Eye (tissue), 1 donor: ENCODE results near the gene NCOA5.

Experiments used
- DNase-seq: peaks from one replicate; pipeline ENCODE4 v3.0.0-alpha.2; 2015

The NCOA5 gene

DNA sequence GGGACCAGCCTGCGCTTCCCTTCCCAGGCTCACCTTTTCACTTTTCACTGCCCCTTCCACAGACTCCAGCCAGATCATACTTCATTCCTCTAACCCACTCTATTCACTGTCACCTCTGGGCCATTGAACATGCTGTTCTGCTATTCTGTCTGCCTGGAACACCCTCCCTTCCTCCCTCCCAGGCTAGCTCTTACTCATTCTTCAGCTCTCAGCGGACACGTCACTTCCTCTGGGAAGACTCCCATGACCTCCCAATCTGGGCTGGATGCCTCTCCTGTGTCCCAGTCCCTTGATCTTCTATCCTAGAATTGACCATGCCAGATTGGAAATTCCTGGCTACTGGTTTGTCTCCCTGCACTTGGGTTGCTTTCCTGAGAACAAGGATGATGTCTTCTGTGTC lies 55.7 kb downstream of the NCOA5 start:
- DNase-seq: no peak

DNA sequence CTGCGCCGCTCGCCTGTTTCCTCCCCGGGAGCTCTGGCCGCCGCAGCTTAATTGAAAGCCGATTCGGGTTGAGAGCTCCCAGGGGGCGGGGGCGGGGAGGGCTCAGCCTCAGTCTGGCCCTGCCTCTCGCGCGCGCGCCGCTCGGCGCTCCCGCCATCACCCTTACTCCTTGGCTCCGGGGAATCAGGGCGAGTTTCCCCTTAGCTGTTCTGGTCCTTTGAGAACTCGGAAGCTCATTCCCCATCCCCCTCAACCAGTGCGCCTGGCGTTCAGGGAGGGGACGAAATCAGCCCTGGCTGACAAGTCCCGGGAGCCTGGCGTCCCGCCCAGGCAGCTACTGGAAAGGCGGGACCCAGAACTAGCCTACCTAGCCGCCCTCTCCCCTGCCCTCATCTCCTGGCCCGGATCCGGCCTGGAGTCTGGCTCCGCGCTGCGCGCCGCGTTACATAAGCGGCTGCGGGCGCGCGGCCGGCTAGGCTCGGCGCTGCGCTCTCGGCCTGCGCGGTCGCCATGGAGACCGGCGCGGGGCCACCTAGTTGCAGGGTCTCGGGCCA lies 58.0 kb downstream of the NCOA5 start:
- peak; percentile 68 for DNase-seq

DNA sequence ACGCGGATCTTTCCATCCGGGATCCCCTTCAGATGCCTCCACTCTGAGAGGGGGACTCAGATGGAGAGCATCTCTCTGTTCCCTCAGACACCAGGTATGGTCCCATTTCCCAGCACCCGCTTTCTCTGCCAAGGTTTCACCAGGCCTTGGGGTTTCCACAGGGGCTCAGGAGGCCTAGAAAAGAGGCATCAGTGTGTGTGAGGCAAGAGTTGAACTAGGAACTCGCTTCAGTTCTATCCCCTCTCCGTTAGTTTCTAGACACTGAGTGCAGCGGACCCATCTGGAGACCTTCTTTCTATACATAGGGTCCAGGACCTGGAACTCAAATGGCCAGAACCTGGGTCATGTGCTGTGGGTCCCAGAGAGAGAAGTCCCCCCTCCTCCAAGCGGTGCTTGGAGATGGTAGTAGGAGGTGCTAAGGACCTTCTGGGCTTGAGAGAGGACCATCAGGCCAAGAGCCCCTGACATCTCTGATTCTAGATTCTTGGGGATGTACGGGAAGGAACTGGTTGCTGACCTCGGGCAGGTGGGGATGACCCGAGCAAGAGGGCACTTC lies 58.7 kb downstream of the NCOA5 start:
- DNase-seq: no peak

DNA sequence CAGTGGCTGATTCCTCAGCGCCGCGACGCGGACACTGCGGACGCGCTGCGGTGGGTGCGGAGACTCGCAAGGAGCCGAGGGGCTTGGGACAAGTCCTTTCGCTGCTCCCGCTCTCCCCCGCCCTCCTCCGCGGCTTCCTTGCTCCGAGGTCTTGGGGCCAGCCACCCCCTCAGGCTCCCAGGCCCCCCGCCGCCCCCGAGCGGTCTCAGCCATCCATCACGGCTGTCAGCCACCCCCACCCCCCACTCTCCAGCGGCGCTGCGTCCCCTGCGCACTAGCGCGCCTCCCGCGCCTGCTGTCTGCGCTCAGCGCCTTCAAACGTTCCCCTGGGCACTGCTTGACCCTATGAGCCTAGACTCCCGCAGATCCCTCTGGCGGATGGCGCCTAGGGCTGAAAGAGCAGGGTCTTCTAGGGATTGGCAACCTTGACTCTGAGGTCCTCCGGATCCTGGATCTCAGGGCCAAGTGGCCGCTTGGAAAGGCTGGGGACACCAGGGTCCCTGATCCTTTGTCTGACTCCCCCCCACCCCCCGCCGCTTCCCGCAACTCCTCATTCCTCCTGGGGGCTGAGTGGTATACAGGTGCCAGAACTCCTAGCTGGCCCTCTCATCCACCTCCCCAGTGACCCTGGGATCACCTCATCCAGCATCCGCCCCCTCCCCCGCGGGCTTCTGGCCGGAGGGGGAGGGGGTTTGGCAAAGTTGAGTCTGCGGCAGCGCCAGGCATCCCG lies 59.3 kb downstream of the NCOA5 start:
- DNase-seq: no peak

DNA sequence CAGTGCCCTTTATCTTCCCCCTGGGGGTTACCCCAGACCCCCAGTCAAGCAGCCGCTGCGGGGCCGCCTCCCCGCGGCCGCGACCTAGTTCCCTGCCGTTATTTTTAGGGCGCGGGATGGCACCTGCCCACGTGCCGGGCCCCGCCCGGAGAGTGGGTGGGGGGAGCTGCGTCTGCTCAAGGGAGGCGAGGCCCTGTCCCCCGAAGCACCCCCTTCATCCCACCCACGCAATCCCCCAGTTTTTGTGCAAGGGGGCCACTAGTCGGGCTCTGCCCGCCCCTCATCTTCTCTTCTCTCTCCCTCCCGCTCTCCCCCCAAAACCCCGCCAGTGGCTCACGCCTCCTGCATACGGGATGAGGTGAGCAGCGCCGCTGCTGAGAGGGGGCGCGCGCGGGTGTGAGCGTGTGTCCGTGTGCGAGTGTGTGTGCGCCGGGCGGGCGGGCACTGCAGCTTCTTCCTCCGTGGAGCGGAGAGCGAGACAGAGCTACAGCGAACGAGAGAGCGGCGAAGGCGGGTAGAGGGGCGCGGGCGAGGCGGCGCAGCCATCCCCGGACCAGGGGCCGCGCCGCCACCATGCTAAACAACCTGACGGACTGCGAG lies 60.9 kb downstream of the NCOA5 start, which contains the start of gene SLC12A5:
Gene SLC12A5, plus strand, starts transcription at position 444 of the 600 bp plus-strand sequence. Its CDS starts 130 bp downstream, at position 574.
- no peak for DNase-seq

DNA sequence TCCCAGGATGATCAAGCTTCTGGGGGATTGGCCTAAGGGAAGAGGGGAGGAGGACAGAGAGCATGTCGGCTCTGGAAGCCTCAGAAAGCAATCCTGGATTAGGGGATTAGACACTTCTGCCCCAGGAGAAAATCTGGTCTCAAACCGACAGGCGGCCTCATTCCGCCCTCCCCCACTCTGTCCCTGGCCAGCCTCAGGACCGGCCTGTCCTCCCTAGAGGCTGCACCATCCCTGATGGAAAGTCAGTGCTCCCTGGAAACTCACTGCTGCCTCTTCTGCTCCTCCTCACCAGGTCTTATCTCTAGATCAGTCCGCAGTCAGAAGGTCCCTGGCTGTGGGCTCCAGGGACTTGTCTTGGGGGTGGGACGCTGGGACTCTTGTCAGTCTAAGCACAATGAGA lies 61.7 kb downstream of the NCOA5 start:
- no peak for DNase-seq

DNA sequence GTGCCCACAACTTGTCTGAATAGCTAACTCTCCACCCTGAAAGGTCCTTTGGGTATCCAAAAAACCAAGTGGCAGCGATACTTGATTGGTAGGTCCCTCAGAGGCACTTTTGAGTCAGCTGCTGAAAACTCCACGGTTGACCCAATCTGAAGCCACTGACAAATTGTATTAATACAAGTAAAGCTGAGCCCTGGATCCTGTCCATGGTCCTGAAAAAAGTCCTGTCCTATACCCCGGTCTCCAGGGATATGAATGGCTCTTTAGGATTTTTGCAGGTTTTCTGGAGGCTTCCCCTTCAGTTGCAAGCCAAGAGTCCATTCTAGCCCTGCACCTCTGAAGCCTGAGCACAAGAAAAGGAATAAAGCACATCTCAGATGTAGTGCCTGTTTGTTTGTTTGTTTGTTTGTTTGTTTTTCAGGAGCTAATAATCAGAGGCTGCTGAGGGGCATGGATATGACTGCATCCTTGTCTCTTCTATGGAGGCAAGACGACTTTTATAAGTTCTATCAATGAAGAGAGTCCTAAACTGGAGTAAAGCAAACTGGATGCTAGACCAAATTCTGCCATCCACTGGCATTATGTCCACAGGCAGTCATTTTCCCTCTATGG lies 62.4 kb downstream of the NCOA5 start:
- DNase-seq: peak; percentile 87

DNA sequence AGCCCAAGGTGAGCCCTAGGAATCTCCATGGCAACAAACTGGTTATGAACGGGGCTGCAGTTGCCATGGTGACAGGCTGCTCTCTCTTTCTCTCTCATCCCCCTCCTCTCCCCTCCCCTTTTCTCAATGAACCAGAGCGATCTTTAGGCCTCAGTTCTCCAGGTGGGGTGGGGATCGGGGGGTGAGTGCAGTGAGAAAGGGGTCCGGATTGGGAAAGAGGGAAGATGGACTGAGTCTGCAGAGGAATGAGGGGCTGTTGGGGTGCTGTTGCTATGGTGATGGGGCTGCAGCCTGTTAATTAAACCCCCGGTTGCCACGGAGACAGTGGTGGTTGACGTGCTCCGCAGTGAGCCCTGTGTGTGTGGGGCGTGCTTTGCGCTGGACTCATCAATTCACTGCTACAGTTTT lies 64.4 kb downstream of the NCOA5 start:
- no peak for DNase-seq

DNA sequence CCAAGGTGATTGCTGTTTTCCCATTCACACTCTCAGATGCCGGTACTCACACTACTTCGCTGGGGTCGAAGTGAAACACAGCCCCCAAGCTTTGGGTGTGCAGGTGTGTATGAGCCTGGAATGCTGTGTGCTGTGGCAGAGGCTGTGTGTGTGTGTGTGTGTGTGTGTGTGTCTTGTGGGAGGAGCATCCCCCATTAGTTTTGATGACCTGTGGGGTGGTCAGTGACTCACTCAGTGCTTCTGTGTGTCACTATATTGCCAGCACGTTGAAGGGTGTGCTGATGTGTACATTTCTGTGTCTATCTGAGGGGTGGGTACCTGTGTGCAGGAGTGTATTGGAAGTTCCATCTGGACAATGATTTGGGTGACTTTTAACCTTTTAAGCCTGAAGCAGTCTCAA lies 65.8 kb downstream of the NCOA5 start:
- no peak for DNase-seq

DNA sequence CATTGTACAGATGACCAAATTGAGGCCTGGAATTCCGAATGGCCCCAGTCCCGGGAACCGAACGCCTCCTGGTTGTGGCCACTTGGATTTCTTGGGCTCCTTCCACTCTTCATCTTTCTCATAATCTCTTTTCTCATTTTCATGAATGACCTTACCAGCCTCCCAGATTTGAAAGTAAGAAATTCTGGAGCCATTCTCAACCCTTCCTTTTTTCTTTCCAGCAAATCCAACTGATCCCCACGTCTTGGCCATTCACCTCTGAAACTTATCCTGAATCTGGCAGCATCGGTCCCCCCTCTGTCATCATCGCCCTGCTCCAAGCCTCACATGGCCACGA lies 66.6 kb downstream of the NCOA5 start:
- no peak for DNase-seq

DNA sequence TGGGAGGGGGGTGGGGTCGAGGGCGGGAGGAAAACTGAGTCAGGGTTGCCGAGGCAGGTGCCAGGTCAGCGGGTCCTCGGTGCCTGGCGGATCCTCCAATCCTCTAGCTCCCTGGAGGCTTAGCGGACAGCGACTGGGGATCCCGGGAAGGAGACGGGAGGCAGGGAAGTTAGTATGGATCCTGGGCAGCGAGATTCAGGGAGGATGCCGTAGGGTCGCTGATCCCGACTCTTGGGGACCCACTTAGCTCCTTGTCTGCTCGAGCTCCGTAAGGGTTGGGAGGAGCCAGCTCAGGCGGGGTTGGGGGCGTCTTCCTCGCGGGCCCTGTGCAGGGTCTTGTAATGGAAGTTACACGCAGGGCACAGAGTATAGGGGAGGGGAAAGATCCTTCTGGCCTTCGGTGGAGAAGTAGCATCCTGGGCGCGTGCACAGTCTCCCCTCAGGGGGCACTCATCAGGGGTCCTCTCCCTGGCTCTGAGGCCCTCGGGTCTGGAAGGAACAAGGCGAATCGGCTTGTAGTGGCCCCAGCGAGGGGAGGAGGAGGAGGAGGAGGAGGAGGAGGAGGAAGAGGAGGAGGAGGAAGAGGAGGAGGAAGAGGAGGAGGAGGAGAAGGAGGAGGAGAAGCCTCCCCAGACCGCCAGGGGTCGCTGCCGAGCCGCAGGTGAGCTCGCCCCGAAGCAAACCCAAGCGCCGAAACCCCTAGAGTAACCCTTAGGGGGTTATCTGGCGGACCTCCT lies 67.2 kb downstream of the NCOA5 start:
- DNase-seq: peak; percentile 59

DNA sequence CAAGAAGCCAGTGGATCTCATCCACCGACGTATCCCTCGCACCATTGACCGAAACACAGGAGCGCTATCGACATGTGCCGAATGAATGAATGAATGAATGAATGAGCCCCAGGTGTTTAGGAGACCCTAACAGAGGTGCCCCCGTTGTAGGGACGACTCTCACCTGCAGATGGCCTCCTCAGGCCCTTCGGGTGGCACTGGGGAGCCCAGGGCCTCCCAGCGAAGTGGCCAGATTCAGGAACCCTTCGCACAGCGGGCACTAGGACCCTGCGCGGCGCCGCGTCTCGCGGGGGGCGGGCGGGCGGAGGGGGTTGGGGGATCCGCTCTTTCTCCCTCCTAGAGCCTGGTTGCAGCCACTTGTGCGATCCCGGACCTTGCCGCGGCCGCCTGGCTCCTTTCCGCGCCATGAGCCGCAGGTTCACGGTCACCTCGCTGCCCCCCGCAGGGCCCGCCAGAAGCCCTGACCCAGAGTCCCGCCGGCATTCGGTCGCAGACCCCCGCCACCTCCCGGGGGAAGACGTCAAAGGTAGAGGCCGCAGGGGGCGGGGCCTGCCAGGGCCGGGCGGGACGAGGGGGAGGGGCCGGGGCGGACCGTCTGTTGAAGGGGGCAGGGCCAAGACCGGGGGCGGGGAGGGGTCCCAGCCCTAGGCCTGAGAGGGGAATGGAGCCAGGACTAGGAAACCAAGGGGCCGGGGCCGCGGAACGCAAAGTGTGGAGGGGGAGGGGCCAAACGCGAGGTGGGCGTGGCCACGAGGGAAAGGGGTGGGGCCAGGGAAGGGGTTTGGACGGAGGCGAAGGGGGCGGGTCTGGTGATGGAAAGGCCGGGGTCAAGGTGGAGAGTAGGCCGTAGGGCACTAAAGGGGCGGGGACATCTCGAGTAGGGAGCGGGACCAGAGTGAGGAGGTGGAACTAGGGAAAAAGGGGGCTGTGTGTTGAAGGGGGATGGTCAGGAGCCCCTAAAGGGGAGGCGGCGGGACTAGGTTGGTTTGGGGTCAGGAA lies 68.1 kb downstream of the NCOA5 start:
- DNase-seq: peak; percentile 83

DNA sequence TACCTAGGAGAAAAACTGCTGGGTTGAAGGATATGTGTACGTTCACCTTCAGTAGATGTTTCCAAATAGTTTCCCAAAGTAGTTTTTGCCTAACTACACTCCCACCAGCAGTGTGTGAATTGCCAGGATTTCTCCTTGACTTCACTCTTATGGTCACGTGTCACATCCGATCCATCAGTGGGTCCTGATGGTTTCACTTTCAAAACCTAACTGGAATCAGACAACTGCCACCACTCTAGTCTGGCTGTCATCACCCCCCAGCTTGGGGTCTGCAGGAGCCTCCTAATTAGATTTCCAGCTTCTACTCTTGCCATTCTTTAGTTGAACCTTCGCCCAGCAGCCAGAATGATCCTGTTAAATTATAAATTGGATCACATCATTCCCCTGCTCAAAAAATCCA lies 69.2 kb downstream of the NCOA5 start:
- no peak for DNase-seq

DNA sequence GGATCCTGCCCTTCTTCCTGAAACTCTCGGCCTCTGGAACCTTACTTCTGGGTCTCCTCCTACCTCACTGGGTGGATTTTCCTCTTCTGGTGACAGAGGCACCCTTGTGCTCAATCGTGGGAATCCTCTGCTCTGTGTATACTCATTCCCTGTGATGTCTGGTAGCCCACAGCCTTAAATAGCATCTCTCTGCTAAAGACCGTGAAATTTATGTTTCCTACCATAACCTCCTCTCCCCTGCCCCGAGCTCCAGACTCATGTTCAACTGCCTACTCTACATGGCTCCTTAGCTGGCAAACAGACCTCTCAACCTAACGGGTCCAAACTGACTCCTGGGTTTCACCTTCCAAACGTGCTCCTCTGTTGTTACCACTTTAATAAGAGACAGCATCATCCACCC lies 71.2 kb downstream of the NCOA5 start:
- no peak for DNase-seq

DNA sequence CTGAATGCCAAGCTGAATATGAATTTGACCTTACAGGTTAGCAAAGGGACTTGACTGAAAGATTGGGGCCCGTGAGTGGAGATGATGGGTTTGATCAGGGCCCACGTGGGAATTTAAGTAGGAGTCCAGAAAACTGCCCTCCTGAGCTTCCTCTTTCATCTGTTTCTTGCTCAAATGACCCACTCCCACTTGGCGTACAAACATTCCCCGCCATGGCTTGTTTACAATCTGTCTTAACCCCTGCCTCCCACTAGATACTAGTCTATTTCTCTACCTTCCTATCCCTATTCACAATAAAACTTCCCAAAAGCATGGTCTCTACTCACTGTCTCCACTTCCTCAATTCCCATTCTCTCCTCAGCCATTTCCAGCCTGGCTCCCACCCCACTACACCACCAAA lies 71.7 kb downstream of the NCOA5 start:
- no peak for DNase-seq

DNA sequence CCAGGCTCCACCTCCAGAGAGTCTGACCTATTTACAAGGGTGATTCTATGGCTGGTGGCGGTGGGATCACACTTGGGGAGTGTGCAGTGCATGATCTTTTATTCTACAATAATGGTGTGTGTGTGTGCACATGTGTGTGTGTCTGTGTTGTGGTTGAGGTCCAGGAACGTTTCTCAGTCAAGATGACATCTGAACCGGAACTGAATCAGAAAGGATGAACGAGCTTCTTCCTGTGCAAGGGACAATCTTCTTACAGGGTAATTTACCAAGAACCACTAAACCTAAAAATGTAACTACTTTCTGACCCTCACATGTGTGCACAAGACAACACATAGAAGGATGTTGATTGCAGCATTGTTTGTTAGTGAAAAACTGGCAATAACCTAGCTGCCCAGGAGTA lies 72.5 kb downstream of the NCOA5 start:
- DNase-seq: no peak

DNA sequence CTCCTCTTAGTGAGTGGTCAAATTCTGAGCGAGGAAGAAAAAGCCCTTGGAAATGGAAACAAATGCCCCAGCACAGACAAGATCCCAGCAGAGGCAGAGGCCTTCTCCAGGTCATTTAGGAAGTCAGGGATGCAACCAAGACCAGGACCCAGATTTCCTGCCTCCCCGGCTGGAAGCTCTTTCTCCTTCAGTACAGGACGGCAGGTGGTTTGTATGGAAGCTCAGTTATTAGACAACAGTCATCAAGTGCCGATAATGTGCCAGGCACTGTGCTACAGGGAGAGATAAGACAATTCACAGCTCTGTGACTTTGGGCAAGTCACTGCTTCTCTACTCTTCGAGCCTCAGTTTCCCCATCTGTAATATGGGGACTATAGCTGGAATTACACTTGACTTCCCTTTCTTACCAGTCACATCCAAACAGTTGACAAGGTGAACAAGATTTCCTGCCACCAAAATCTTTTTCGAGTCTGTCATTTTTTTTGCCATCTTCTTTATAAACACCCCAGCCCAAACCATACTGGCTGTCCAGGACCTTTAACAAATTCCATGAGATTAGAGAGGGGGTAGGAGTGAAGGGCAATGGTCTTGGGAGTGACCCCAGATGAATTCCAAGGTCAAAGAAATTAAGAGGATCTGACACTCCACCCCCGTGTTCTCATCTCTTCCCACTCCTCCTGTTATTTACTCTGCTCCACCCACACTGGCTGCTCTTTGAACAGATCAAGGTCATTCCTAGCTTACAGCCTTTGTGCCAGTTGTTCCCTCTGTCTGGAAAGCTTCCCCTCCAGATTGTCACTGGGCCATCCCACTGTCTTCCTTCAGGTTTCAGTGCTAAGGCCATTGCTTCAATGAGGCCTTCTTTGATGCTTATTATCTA lies 75.0 kb downstream of the NCOA5 start:
- no peak for DNase-seq

DNA sequence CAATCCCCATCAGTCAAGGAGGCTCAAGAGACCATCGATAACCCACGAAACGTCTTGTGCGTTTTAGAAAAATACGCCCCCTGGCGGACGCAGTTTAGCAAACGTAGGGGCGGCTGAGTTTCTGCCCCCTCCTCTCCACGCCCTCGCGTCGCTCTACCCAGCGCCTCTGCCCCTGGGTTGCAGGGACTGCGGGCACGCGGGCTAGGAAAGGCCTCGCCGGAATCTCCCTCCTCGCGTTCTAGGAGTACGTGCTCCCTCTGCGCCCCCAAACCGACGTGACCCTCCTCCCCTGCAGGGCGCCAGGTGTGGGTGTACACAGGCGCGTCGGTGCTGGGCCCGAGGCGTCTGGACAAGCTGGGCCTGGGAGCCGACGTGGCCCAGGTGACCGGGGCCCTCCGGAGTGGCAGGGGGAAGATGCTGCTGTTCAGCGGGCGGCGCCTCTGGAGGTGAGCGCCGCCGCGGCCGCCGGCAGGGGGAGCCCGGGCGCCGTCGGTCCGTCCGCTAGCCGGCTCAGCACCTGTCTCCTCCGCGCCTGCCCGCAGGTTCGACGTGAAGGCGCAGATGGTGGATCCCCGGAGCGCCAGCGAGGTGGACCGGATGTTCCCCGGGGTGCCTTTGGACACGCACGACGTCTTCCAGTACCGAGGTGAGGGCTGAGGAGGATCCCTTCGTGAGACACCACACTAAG lies 75.8 kb downstream of the NCOA5 start:
- DNase-seq: peak; percentile 74

DNA sequence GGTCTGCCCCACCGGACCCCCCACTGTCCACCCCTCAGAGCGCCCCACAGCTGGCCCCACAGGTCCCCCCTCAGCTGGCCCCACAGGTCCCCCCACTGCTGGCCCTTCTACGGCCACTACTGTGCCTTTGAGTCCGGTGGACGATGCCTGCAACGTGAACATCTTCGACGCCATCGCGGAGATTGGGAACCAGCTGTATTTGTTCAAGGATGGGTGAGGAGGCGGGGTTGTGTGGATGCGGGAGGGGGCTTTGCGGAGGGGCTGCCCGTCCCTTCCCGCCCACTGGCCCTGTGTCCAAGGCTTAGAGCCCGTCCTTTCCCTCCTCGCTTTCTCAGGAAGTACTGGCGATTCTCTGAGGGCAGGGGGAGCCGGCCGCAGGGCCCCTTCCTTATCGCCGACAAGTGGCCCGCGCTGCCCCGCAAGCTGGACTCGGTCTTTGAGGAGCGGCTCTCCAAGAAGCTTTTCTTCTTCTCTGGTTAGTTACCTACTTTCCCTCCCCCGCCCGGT lies 76.4 kb downstream of the NCOA5 start:
- DNase-seq: no peak

DNA sequence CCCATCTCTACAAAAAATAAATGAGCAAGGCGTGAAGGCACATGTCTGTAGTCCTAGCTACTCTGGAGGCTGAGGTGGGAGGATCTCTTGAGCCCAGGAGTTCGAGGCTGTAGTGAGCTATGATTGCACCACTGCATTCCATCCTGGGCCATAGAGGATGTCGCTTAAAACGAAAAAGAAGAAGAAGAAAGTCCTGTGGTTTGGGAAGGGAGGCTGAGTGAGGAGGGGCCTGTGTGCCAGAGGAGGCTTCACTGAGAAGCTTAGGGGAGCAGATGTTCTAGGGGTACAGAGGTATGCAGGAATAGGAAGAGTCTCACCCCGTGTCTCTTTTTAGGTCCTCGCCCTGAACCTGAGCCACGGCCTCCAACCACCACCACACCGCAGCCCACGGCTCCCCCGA lies 76.8 kb downstream of the NCOA5 start:
- DNase-seq: no peak
